ENCODE data around the gene KRT33B.

- TF ChIP-seq CTCF (IDR thresholded peaks at IDR 0.05; ENCODE audit: low read length) (no peak), EZH2 (optimal IDR thresholded peaks at IDR 0.05; ENCODE audit: low read depth, low read length) (no peak)
Measured at GRCh38 chr17:41406205-41406604, 36.6 kb upstream of the KRT33B start.
